ENCODE results near the gene NR2C1. TPM values are rescaled to one million over a fixed set of nuclear protein-coding genes. Genes with fewer than 3 reads are reported as not detected.
A peak's percentile ranks its signal among the peaks of the same experiment; 100 is the strongest.

Gene NR2C1
- total and polyA plus RNA-seq, 11 donors: 11.0 to 45.6 (median 34.5) TPM

GRCh38 chr12:94977766-94978468 is 95.5 kb downstream of the NR2C1 start:
- intact Hi-C loops (cut with DNase I): no loop called here
- no peak overlapping the region for H3K4me3 ChIP-seq
- no peaks in the 10 kb centered on the region for H3K27me3 ChIP-seq
- no peak overlapping the region for H3K27ac ChIP-seq
- H3K4me1 ChIP-seq: peaks cover 0 to 19% (median 3%) of the 10 kb centered on the region in 12 donors
- H3K36me3 ChIP-seq: peaks cover 0 to 10% (median 0%) of the 10 kb centered on the region in 9 donors
- 71 to 83% (median 73%) methylated on average over 4 of the region's 4 CpGs for WGBS, 4 donors
- H3K9me3 ChIP-seq: no peaks in the 10 kb centered on the region
- TF ChIP-seq CTCF (IDR thresholded peaks at IDR 0.05) (no peak), POLR2A (IDR thresholded peaks at IDR 0.05) (no peak)
- ATAC-seq (peak in 3 of 4 donors; percentile 17 to 62 (median 28)), DNase-seq (no peak)

GRCh38 chr12:94973221-94973620 is 100.2 kb downstream of the NR2C1 start:
- no peak overlapping the region for H3K27ac ChIP-seq
- H3K27me3 ChIP-seq: no peaks in the 10 kb centered on the region
- H3K36me3 ChIP-seq: peaks cover 0 to 34% (median 12%) of the 10 kb centered on the region in 9 donors
- 57 to 70% (median 66%) methylated on average over 5 of the region's 5 CpGs for WGBS, 4 donors
- DNase-seq (no peak), ATAC-seq (peak in 3 of 4 donors; percentile 34 to 66 (median 65))
- TF ChIP-seq CTCF (IDR thresholded peaks at IDR 0.05) (no peak), POLR2A (IDR thresholded peaks at IDR 0.05) (no peak)
- intact Hi-C loops (cut with DNase I): no loop called here
- no peak overlapping the region for H3K4me3 ChIP-seq
- peaks cover 0 to 19% (median 0%) of the 10 kb centered on the region in 12 donors for H3K4me1 ChIP-seq
- H3K9me3 ChIP-seq: no peaks in the 10 kb centered on the region

GRCh38 chr12:94972795-94973194 is 100.6 kb downstream of the NR2C1 start:
- DNase-seq (no peak), ATAC-seq (no peak)
- H3K4me3 ChIP-seq: no peak overlapping the region
- TF ChIP-seq POLR2A (IDR thresholded peaks at IDR 0.05): no peak
- no peak for TF ChIP-seq CTCF (IDR thresholded peaks at IDR 0.05)
- intact Hi-C loops (cut with DNase I): no loop called here
- WGBS, 4 donors: 83 to 87% (median 86%) methylated on average over 2 of the region's 2 CpGs
- H3K36me3 ChIP-seq: peaks cover 0 to 34% (median 12%) of the 10 kb centered on the region in 9 donors
- H3K4me1 ChIP-seq: peaks cover 0 to 19% (median 0%) of the 10 kb centered on the region in 12 donors
- H3K27me3 ChIP-seq: no peaks in the 10 kb centered on the region
- no peak overlapping the region for H3K27ac ChIP-seq
- no peaks in the 10 kb centered on the region for H3K9me3 ChIP-seq

GRCh38 chr12:94971923-94972322 is 101.5 kb downstream of the NR2C1 start:
- ATAC-seq: no peak
- peaks cover 0 to 19% (median 0%) of the 10 kb centered on the region in 12 donors for H3K4me1 ChIP-seq
- no peak overlapping the region for H3K27ac ChIP-seq
- intact Hi-C loops (cut with DNase I): no loop called here
- H3K4me3 ChIP-seq: no peak overlapping the region
- WGBS, 4 donors: 92 to 98% (median 96%) methylated on average over 2 of the region's 2 CpGs
- no peak for DNase-seq
- H3K27me3 ChIP-seq: no peaks in the 10 kb centered on the region
- no peaks in the 10 kb centered on the region for H3K9me3 ChIP-seq
- H3K36me3 ChIP-seq: peaks cover 0 to 34% (median 12%) of the 10 kb centered on the region in 9 donors
- no peak for TF ChIP-seq POLR2A (IDR thresholded peaks at IDR 0.05)
- no peak for TF ChIP-seq CTCF (IDR thresholded peaks at IDR 0.05)
